Suprapubic skin (tissue), 4 donors: ENCODE data around the gene TMEM151A. TPM values are rescaled to one million over a fixed set of nuclear protein-coding genes. Genes with fewer than 3 reads are reported as not detected.
"Not testable (repeated sequence)": the region's sequence is repeated elsewhere in the genome, so short reads cannot be mapped to it uniquely, and the experiment has no call there.

Experiments used
- DNase-seq, 2 donors: peaks; one replicate each; pipeline ENCODE4 v3.0.0-alpha.2; 2019; ENCODE audit warnings: low spot score in 2 of 2
- H3K27ac ChIP-seq: fragments of 200-600 bp; sonication (generic); one replicate; pipeline ENCODE4 v1.5.1; 2019
- H3K27me3 ChIP-seq: fragments of 200-600 bp; sonication (generic); one replicate; pipeline ENCODE4 v1.5.1; 2019
- H3K36me3 ChIP-seq: fragments of 200-600 bp; sonication (generic); one replicate; pipeline ENCODE4 v1.5.1; 2019
- H3K4me1 ChIP-seq: fragments of 200-600 bp; sonication (generic); one replicate; pipeline ENCODE4 v1.5.1; 2019
- H3K4me3 ChIP-seq: fragments of 200-600 bp; sonication (generic); one replicate; pipeline ENCODE4 v1.5.1; 2019; ENCODE audit warnings: mild to moderate bottlenecking
- H3K9me3 ChIP-seq: fragments of 200-600 bp; sonication (generic); one replicate; pipeline ENCODE4 v1.5.1; 2019
- CTCF ChIP-seq, 2 donors: fragments of 200-600 bp in 1 of 2; fragments of 450-650 bp in 1 of 2; sonication (generic) in 1 of 2; IDR thresholded peaks; one replicate each; pipeline ENCODE4 v1.5.1; 2016 to 2019; ENCODE audit warnings: antibody characterized with exemption in 2 of 2, mild to moderate bottlenecking in 1 of 2, moderate library complexity in 1 of 2
- EP300 ChIP-seq: sonication (generic); formaldehyde crosslinking; IDR thresholded peaks from one replicate; pipeline ENCODE4 v1.6.1; 2017; ENCODE audit warnings: antibody characterized with exemption
- POLR2A ChIP-seq, 2 donors: fragments of 450-650 bp; IDR thresholded peaks; one replicate each; pipeline ENCODE4 v1.6.1; 2017; ENCODE audit warnings: antibody characterized with exemption in 2 of 2, mild to moderate bottlenecking in 2 of 2, moderate library complexity in 2 of 2
- POLR2AphosphoS5 ChIP-seq, 3 donors: sonication (generic); formaldehyde crosslinking; IDR thresholded peaks; one replicate each; pipeline ENCODE4 v1.6.1; 2017; ENCODE audit warnings: antibody characterized with exemption in 3 of 3
- WGBS: methylation state at CpG from one replicate; pipeline ENCODE4 v1.1.5; 2018; 5-methylcytosine and 5-hydroxymethylcytosine counted together
- total RNA-seq, 4 donors: library from RNA; depleted of rRNA; stranded (reverse); fragments of >200 nt; gene quantifications; one replicate each; pipeline ENCODE4 v1.1.0, GENCODE V29; 2016

TMEM151A gene
- total RNA-seq, 4 donors from 2014 or later = not detected

GRCh38 chr11:66272596-66272995 is 19.1 kb upstream of the TMEM151A start:
- H3K9me3 ChIP-seq = no peaks in the 10 kb centered on the region
- WGBS = 86% methylated on average over 1 of the region's 2 CpGs
- TF ChIP-seq POLR2A (IDR thresholded peaks at IDR 0.05) (no peak), CTCF (IDR thresholded peaks at IDR 0.05) (no peak), EP300 (no peak), POLR2AphosphoS5 (IDR thresholded peaks at IDR 0.05) (no peak)
- no peak overlapping the region for H3K27ac ChIP-seq
- no peak overlapping the region for H3K4me3 ChIP-seq
- peaks cover 60% of the 10 kb centered on the region for H3K36me3 ChIP-seq
- peaks cover 47% of the 10 kb centered on the region for H3K4me1 ChIP-seq
- no peak for DNase-seq
- no peaks in the 10 kb centered on the region for H3K27me3 ChIP-seq

- Histone ChIP-seq H3K4me3 (no peak overlapping the region), H3K4me1 (peaks cover 49% of the 10 kb centered on the region), H3K9me3 (no peaks in the 10 kb centered on the region), H3K27me3 (no peaks in the 10 kb centered on the region), H3K36me3 (peaks cover 60% of the 10 kb centered on the region), H3K27ac (no peak overlapping the region)
- DNase-seq = no peak
- TF ChIP-seq POLR2AphosphoS5 (IDR thresholded peaks at IDR 0.05) = no peak
- no peak for TF ChIP-seq EP300
- no peak for TF ChIP-seq POLR2A (IDR thresholded peaks at IDR 0.05)
- no peak for TF ChIP-seq CTCF (IDR thresholded peaks at IDR 0.05)
- 54% methylated on average over 1 of the region's 1 CpG for WGBS
Observed at GRCh38 chr11:66274219-66274618, 17.5 kb upstream of the TMEM151A start.

GRCh38 chr11:66275396-66275795 is 16.3 kb upstream of the TMEM151A start:
- no peak for DNase-seq
- 91% methylated on average over 8 of the region's 8 CpGs for WGBS
- TF ChIP-seq EP300 = no peak
- TF ChIP-seq POLR2A (IDR thresholded peaks at IDR 0.05) = no peak
- TF ChIP-seq POLR2AphosphoS5 (IDR thresholded peaks at IDR 0.05) = no peak
- no peak for TF ChIP-seq CTCF (IDR thresholded peaks at IDR 0.05)
- no peaks in the 10 kb centered on the region for H3K9me3 ChIP-seq
- H3K27ac ChIP-seq = no peak overlapping the region
- peaks cover 38% of the 10 kb centered on the region for H3K4me1 ChIP-seq
- H3K4me3 ChIP-seq = no peak overlapping the region
- peaks cover 58% of the 10 kb centered on the region for H3K36me3 ChIP-seq
- no peaks in the 10 kb centered on the region for H3K27me3 ChIP-seq

GRCh38 chr11:66275984-66276612 is 15.6 kb upstream of the TMEM151A start:
- no peaks in the 10 kb centered on the region for H3K27me3 ChIP-seq
- peaks cover 55% of the 10 kb centered on the region for H3K36me3 ChIP-seq
- no peak for DNase-seq

GRCh38 chr11:66276619-66277018 is 15.1 kb upstream of the TMEM151A start:
- not testable (repeated sequence) for DNase-seq

More at GRCh38 chr11:66275984-66276612, 15.6 kb upstream of the TMEM151A start:
- TF ChIP-seq CTCF (IDR thresholded peaks at IDR 0.05) (no peak), POLR2A (IDR thresholded peaks at IDR 0.05) (no peak), POLR2AphosphoS5 (IDR thresholded peaks at IDR 0.05) (no peak), EP300 (no peak)
- H3K4me3 ChIP-seq = no peak overlapping the region
- H3K9me3 ChIP-seq = no peaks in the 10 kb centered on the region
- 78% methylated on average over 8 of the region's 14 CpGs for WGBS
- H3K27ac ChIP-seq = no peak overlapping the region
- peaks cover 31% of the 10 kb centered on the region for H3K4me1 ChIP-seq

GRCh38 chr11:66277064-66277463 is 14.6 kb upstream of the TMEM151A start:
- 72% methylated on average over 4 of the region's 4 CpGs for WGBS
- peaks cover 50% of the 10 kb centered on the region for H3K36me3 ChIP-seq

More at GRCh38 chr11:66276619-66277018, 15.1 kb upstream of the TMEM151A start:
- not testable (repeated sequence) for H3K9me3 ChIP-seq, H3K27me3 ChIP-seq, H3K4me3 ChIP-seq, H3K27ac ChIP-seq
- Histone ChIP-seq H3K36me3 (peaks cover 54% of the 10 kb centered on the region), H3K4me1 (peaks cover 31% of the 10 kb centered on the region)
- WGBS = 85% methylated on average over 10 of the region's 13 CpGs

More at GRCh38 chr11:66277064-66277463, 14.6 kb upstream of the TMEM151A start:
- DNase-seq, H3K4me3 ChIP-seq, H3K9me3 ChIP-seq, H3K27ac ChIP-seq, H3K27me3 ChIP-seq: not testable (repeated sequence)
- peaks cover 34% of the 10 kb centered on the region for H3K4me1 ChIP-seq
